ENCODE data around the gene LCTL.

Gene LCTL

GRCh38 chr15:66514586-66514985 lies 51.2 kb downstream of the LCTL start:
- no peak for TF ChIP-seq CTCF (IDR thresholded peaks at IDR 0.05)
- Histone ChIP-seq H3K4me3 (ENCODE audit: low read depth in 1 of 2, low read length in 1 of 2) (no peak overlapping the region), H3K27me3 (no peaks in the 10 kb centered on the region), H3K36me3 (peaks cover 10% of the 10 kb centered on the region), H3K9me3 (no peaks in the 10 kb centered on the region), H3K4me1 (ENCODE audit: control insufficient read depth in 1 of 2, insufficient read depth in 1 of 2, low read depth in 1 of 2, low read length in 1 of 2) (peaks cover 0 to 17% of the 10 kb centered on the region in 2 experiments), H3K27ac (no peak overlapping the region)

- H3K27me3 ChIP-seq = no peaks in the 10 kb centered on the region
- H3K4me3 ChIP-seq (ENCODE audit: low read depth in 1 of 2, low read length in 1 of 2) = no peak overlapping the region
- TF ChIP-seq CTCF (IDR thresholded peaks at IDR 0.05) = no peak
- peaks cover 17 to 18% of the 10 kb centered on the region in 2 experiments for H3K4me1 ChIP-seq (ENCODE audit: control insufficient read depth in 1 of 2, insufficient read depth in 1 of 2, low read depth in 1 of 2, low read length in 1 of 2)
- no peak overlapping the region for H3K27ac ChIP-seq
- no peaks in the 10 kb centered on the region for H3K9me3 ChIP-seq
- H3K36me3 ChIP-seq = no peaks in the 10 kb centered on the region
Measured at GRCh38 chr15:66508293-66508883, 57.4 kb downstream of the LCTL start.

- Histone ChIP-seq H3K4me1 (ENCODE audit: control insufficient read depth in 1 of 2, insufficient read depth in 1 of 2, low read depth in 1 of 2, low read length in 1 of 2) (peaks cover 21 to 31% of the 10 kb centered on the region in 2 experiments), H3K4me3 (ENCODE audit: low read depth in 1 of 2, low read length in 1 of 2) (peak overlapping the region; percentile 93 to 97), H3K27me3 (no peaks in the 10 kb centered on the region), H3K27ac (peak overlapping the region; percentile 96), H3K36me3 (peaks cover 7% of the 10 kb centered on the region), H3K9me3 (no peaks in the 10 kb centered on the region)
- TF ChIP-seq CTCF (IDR thresholded peaks at IDR 0.05) = no peak
Measured at GRCh38 chr15:66505818-66506217, 60.0 kb downstream of the LCTL start.

GRCh38 chr15:66505430-66505811 lies 60.4 kb downstream of the LCTL start:
- Histone ChIP-seq H3K27me3 (no peaks in the 10 kb centered on the region), H3K4me1 (ENCODE audit: control insufficient read depth in 1 of 2, insufficient read depth in 1 of 2, low read depth in 1 of 2, low read length in 1 of 2) (peaks cover 21 to 31% of the 10 kb centered on the region in 2 experiments), H3K27ac (peak overlapping the region; percentile 96), H3K9me3 (no peaks in the 10 kb centered on the region), H3K36me3 (peaks cover 11% of the 10 kb centered on the region), H3K4me3 (ENCODE audit: low read depth in 1 of 2, low read length in 1 of 2) (peak overlapping the region; percentile 93 to 97)
- no peak for TF ChIP-seq CTCF (IDR thresholded peaks at IDR 0.05)

GRCh38 chr15:66504563-66505429 lies 61.0 kb downstream of the LCTL start, which contains the start of the genes RPL4 and ZWILCH:
RPL4 (minus strand) TSS chr15:66504855; CDS start chr15:66504790, 65 bp downstream.
ZWILCH (plus strand) TSS chr15:66505326; CDS start chr15:66505339, 13 bp downstream.
- Histone ChIP-seq H3K36me3 (peaks cover 17% of the 10 kb centered on the region), H3K9me3 (no peaks in the 10 kb centered on the region), H3K4me3 (ENCODE audit: low read depth in 1 of 2, low read length in 1 of 2) (peak within 1 kb of the TSS; percentile 93 to 97), H3K4me1 (ENCODE audit: control insufficient read depth in 1 of 2, insufficient read depth in 1 of 2, low read depth in 1 of 2, low read length in 1 of 2) (peaks cover 21 to 31% of the 10 kb centered on the region in 2 experiments), H3K27ac (peak within 1 kb of the TSS; percentile 96), H3K27me3 (no peaks in the 10 kb centered on the region)
- peak; percentile 19 for TF ChIP-seq CTCF (IDR thresholded peaks at IDR 0.05)

All from neutrophil (primary cell).